Inflammatory macrophage (primary cell): ENCODE measurements around the gene AMPD3.
A peak's percentile ranks its signal among the peaks of the same experiment; 100 is the strongest.

ENCODE experiments used
- DNase-seq, 2 donors: peaks; one replicate each; pipeline ENCODE4 v3.0.0-alpha.2; 2020 to 2022

The AMPD3 gene

GRCh38 chr11:10438458-10438857, 16.6 kb upstream of the AMPD3 start:
- DNase-seq, result peak in 1 of 2 donors; percentile 25

- no peak for DNase-seq
Measured at GRCh38 chr11:10439351-10439750, 15.7 kb upstream of the AMPD3 start.

- no peak for DNase-seq
Measured at GRCh38 chr11:10439924-10440323, 15.1 kb upstream of the AMPD3 start.

- DNase-seq, result no peak
Measured at GRCh38 chr11:10440401-10440800, 14.7 kb upstream of the AMPD3 start.

- no peak for DNase-seq
Measured at GRCh38 chr11:10441091-10441490, 14.0 kb upstream of the AMPD3 start.

GRCh38 chr11:10441652-10442503, 13.2 kb upstream of the AMPD3 start:
- DNase-seq, result peak; percentile 54 to 56

- no peak for DNase-seq
Measured at GRCh38 chr11:10443152-10443551, 11.9 kb upstream of the AMPD3 start.

GRCh38 chr11:10443721-10444235, 11.3 kb upstream of the AMPD3 start:
- DNase-seq, result no peak

- peak; percentile 63 to 71 for DNase-seq
Measured at GRCh38 chr11:10444725-10445315, 10.2 kb upstream of the AMPD3 start.

- no peak for DNase-seq
Measured at GRCh38 chr11:10447445-10447844, 7.6 kb upstream of the AMPD3 start.

GRCh38 chr11:10450462-10451425, 4.3 kb upstream of the AMPD3 start:
- DNase-seq, result peak in 1 of 2 donors; percentile 44

GRCh38 chr11:10451426-10452116, 3.5 kb upstream of the AMPD3 start:
- peak in 1 of 2 donors; percentile 42 for DNase-seq

- peak; percentile 44 to 81 for DNase-seq
Measured at GRCh38 chr11:10452211-10452767, 2.8 kb upstream of the AMPD3 start.

- DNase-seq, result no peak
Measured at GRCh38 chr11:10453261-10453660, 1.8 kb upstream of the AMPD3 start.

- DNase-seq, result peak; percentile 76 to 85
Measured at GRCh38 chr11:10455637-10456487, 798 bp downstream of the AMPD3 start.

- no peak for DNase-seq
Measured at GRCh38 chr11:10456519-10456918, 1.5 kb downstream of the AMPD3 start.

- no peak for DNase-seq
Measured at GRCh38 chr11:10457901-10458300, 2.8 kb downstream of the AMPD3 start.

GRCh38 chr11:10459029-10459970, 4.2 kb downstream of the AMPD3 start:
- DNase-seq, result peak; percentile 84 to 91

GRCh38 chr11:10460611-10461275, 5.7 kb downstream of the AMPD3 start:
- no peak for DNase-seq
